Calu3 (cell line): ENCODE data around the gene SELENOS. TPM values are rescaled to one million over a fixed set of nuclear protein-coding genes. Genes with fewer than 3 reads are reported as not detected.

Source experiments
- BruUV-seq: library from RNA; stranded (reverse); fragments of 400-500 nt; replicated peaks from 2 replicates; lab custom pipeline; 2021; lab: Mats Ljungman, UMichigan
- CTCF ChIA-PET: fragments of 300-600 bp; sonication (Branson Sonifier 250); formaldehyde crosslinking; loops from one replicate; lab custom pipeline; 2022; ENCODE audit warnings: antibody characterized with exemption; lab: Charles Lee
- DNase-seq: peaks from one replicate; pipeline ENCODE4 v3.0.0; 2022
- H3K27ac Mint-ChIP-seq: one replicate; pipeline ENCODE4 v1.8.0; 2022; ENCODE audit warnings: mixed read lengths; ENCODE audit not compliant: unreplicated experiment
- H3K27me3 Mint-ChIP-seq: one replicate; pipeline ENCODE4 v1.8.0; 2022; ENCODE audit warnings: mixed read lengths; ENCODE audit not compliant: unreplicated experiment
- H3K36me3 Mint-ChIP-seq: one replicate; pipeline ENCODE4 v1.8.0; 2022; ENCODE audit warnings: mild to moderate bottlenecking, moderate library complexity, mixed read lengths; ENCODE audit not compliant: insufficient read depth, unreplicated experiment
- H3K4me1 Mint-ChIP-seq: one replicate; pipeline ENCODE4 v1.8.0; 2022; ENCODE audit warnings: mild to moderate bottlenecking, low read depth, mixed read lengths; ENCODE audit not compliant: unreplicated experiment
- H3K4me3 Mint-ChIP-seq: one replicate; pipeline ENCODE4 v1.8.0; 2022; ENCODE audit warnings: mild to moderate bottlenecking, low read depth, moderate library complexity, mixed read lengths; ENCODE audit not compliant: unreplicated experiment
- H3K9me3 Mint-ChIP-seq: one replicate; pipeline ENCODE4 v1.8.0; 2022; ENCODE audit warnings: low read depth, mixed read lengths; ENCODE audit not compliant: unreplicated experiment
- CTCF ChIP-seq: fragments of 200-600 bp; IDR thresholded peaks from one replicate; pipeline ENCODE4 v1.8.0; 2022; ENCODE audit warnings: antibody characterized with exemption; ENCODE audit not compliant: unreplicated experiment
- intact Hi-C: fragments of 100-400 bp; cut with micrococcal nuclease; formaldehyde crosslinking; loops from one replicate; pipeline ENCODE4 v1.10.0; 2022; ENCODE audit not compliant: unreplicated experiment
- total RNA-seq: library from RNA; stranded (reverse); gene quantifications from 2 replicates; pipeline ENCODE4 v1.2.3, GENCODE V29; 2022

The SELENOS gene
- total RNA-seq, 1 experiment from 2014 or later, result 85.0 TPM

GRCh38 chr15:101275018-101275417, 2.3 kb downstream of the SELENOS start:
- Mint-ChIP-seq H3K36me3 (peaks cover 75% of the 10 kb centered on the region), H3K27ac (no peak overlapping the region), H3K9me3 (no peaks in the 10 kb centered on the region), H3K4me3 (no peak overlapping the region), H3K4me1 (peaks cover 20% of the 10 kb centered on the region), H3K27me3 (no peaks in the 10 kb centered on the region)
- intact Hi-C loops, result no loop called here
- no peak for TF ChIP-seq CTCF
- no TSS peak for BruUV-seq
- no peak for DNase-seq
- CTCF ChIA-PET, result interaction anchor here (0.8 kb wide), 1 partner anchor 266 kb away, joined by 3 read pairs; no protein-coding TSS in a partner anchor

DNA sequence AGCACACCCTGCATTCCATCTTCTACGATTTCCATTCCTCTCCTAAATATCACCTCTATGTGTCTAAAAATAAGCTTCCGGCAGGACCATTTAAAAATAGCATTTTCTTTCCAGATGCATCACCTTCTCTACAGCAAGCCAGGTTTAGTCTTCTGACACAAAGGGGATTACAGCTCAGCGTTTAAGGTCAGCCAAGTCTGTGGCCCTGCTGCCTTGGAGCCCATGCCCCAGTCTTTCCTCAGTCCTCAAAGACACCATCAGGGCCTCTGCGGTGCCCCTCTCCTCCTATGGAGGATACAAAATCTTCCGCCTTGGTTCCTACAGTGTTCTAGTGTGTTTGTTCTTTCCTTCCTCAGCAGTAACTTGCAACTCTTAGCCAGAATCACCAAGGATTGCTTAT, 3.8 kb downstream of the SELENOS start:
- peaks cover 85% of the 10 kb centered on the region for H3K36me3 Mint-ChIP-seq
- BruUV-seq, result no TSS peak
- peaks cover 20% of the 10 kb centered on the region for H3K4me1 Mint-ChIP-seq
- DNase-seq, result no peak
- no peaks in the 10 kb centered on the region for H3K27me3 Mint-ChIP-seq
- H3K9me3 Mint-ChIP-seq, result no peaks in the 10 kb centered on the region
- no peak overlapping the region for H3K4me3 Mint-ChIP-seq
- H3K27ac Mint-ChIP-seq, result no peak overlapping the region
- intact Hi-C loops, result no loop called here
- TF ChIP-seq CTCF, result no peak
- CTCF ChIA-PET, result no interaction called here

DNA sequence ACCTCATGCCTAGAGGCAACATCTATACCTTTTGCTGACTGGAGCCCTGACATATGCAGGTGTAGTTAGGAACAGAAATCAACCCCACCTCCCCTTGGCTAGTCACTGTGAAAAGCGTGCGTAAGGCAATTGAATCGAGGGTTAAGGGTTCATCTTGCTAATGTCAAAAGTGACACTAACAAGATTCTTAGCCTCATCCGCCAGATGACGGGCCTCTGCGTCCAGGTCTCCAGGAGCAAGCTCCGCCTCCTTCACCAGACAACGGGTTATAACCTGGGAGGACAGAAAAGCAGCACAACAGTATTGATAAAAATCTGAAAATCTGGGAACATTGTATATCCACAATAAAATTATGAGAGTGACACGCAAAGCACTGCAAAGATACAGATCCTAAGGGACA, 4.7 kb downstream of the SELENOS start:
- H3K4me3 Mint-ChIP-seq, result no peak overlapping the region
- DNase-seq, result no peak
- CTCF ChIA-PET, result interaction anchor here (0.9 kb wide), 1 partner anchor 105 kb away, joined by 3 read pairs; no protein-coding TSS in a partner anchor
- H3K4me1 Mint-ChIP-seq, result peaks cover 20% of the 10 kb centered on the region
- no peak overlapping the region for H3K27ac Mint-ChIP-seq
- BruUV-seq, result no TSS peak
- H3K9me3 Mint-ChIP-seq, result no peaks in the 10 kb centered on the region
- peaks cover 82% of the 10 kb centered on the region for H3K36me3 Mint-ChIP-seq
- no peaks in the 10 kb centered on the region for H3K27me3 Mint-ChIP-seq
- no peak for TF ChIP-seq CTCF
- intact Hi-C loops, result no loop called here

GRCh38 chr15:101269479-101270223, 7.6 kb downstream of the SELENOS start:
- peak; percentile 30 for TF ChIP-seq CTCF
- DNase-seq, result peak; percentile 32
- Mint-ChIP-seq H3K27me3 (no peaks in the 10 kb centered on the region), H3K4me1 (peaks cover 15% of the 10 kb centered on the region), H3K36me3 (peaks cover 66% of the 10 kb centered on the region), H3K4me3 (no peak overlapping the region), H3K27ac (no peak overlapping the region), H3K9me3 (no peaks in the 10 kb centered on the region)
- CTCF ChIA-PET, result interaction anchor here (0.7 kb wide), 1 partner anchor 13 kb away, joined by 3 read pairs; no protein-coding TSS in a partner anchor
- intact Hi-C loops, result no loop called here
- no TSS peak for BruUV-seq
